NCI-H1048 (cell line): ENCODE measurements around the gene TNFAIP6.

Experiments
- DNase-seq: peaks from one replicate; lab custom pipeline; 2025; lab: John Stamatoyannopoulos, UW

TNFAIP6 gene

GRCh38 chr2:151359768-151360461 is 2.5 kb downstream of the TNFAIP6 start:
- DNase-seq: no peak

- no peak for DNase-seq
Observed at GRCh38 chr2:151361674-151362370, 4.4 kb downstream of the TNFAIP6 start.

GRCh38 chr2:151363709-151364108 is 6.3 kb downstream of the TNFAIP6 start:
- DNase-seq: no peak

GRCh38 chr2:151367571-151367970 is 10.2 kb downstream of the TNFAIP6 start:
- DNase-seq: no peak

- no peak for DNase-seq
Observed at GRCh38 chr2:151374436-151374835, 17.0 kb downstream of the TNFAIP6 start.

- no peak for DNase-seq
Observed at GRCh38 chr2:151379169-151379568, 21.8 kb downstream of the TNFAIP6 start.

- no peak for DNase-seq
Observed at GRCh38 chr2:151380580-151381235, 23.3 kb downstream of the TNFAIP6 start.

GRCh38 chr2:151381266-151381665 is 23.9 kb downstream of the TNFAIP6 start:
- DNase-seq: no peak

GRCh38 chr2:151388011-151388410 is 30.6 kb downstream of the TNFAIP6 start:
- DNase-seq: no peak

- no peak for DNase-seq
Observed at GRCh38 chr2:151391436-151391835, 34.0 kb downstream of the TNFAIP6 start.

GRCh38 chr2:151394509-151394908 is 37.1 kb downstream of the TNFAIP6 start:
- no peak for DNase-seq

GRCh38 chr2:151395509-151396374 is 38.4 kb downstream of the TNFAIP6 start:
- no peak for DNase-seq

GRCh38 chr2:151399981-151400380 is 42.6 kb downstream of the TNFAIP6 start:
- no peak for DNase-seq

- no peak for DNase-seq
Observed at GRCh38 chr2:151401149-151401548, 43.8 kb downstream of the TNFAIP6 start.

- no peak for DNase-seq
Observed at GRCh38 chr2:151403914-151404313, 46.5 kb downstream of the TNFAIP6 start.

- DNase-seq: no peak
Observed at GRCh38 chr2:151405376-151405775, 48.0 kb downstream of the TNFAIP6 start.

- no peak for DNase-seq
Observed at GRCh38 chr2:151407281-151407680, 49.9 kb downstream of the TNFAIP6 start.

GRCh38 chr2:151408788-151409600 is 51.6 kb downstream of the TNFAIP6 start:
- no peak for DNase-seq

GRCh38 chr2:151409601-151410484 is 52.5 kb downstream of the TNFAIP6 start, which contains the start of gene RIF1:
Gene RIF1 (plus strand): TSS chr2:151409902. CDS start chr2:151410424, 522 bp downstream.
- peak; percentile 82 for DNase-seq

GRCh38 chr2:151410485-151410834 is 53.1 kb downstream of the TNFAIP6 start:
- no peak for DNase-seq
